Hepatic stellate cell (primary cell): Measurements from ENCODE around the gene USHBP1.

Experiments used
- DNase-seq: peaks from one replicate; pipeline ENCODE4 v3.0.0; 2011; ENCODE audit warnings: low spot score

USHBP1 gene

DNA sequence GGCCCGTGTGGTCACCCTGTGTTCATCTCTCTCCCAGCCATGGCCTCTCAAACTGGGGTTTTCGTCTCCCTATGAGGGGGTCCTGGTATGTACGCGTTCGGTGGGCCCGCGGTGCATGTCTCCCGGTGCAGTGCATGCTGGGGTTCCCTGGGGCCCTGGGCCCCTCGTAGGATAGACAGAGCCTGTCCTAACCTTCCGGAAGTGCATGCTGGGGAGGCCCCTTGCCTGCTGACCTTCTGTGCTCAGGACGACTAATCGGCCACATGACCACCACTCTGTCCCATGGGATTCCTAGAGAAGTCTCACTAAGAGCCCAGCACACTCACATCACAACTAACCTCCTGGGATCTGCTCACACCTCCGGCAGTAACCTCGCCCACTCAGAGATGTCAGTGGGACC is 54.2 kb downstream of the USHBP1 start:
- DNase-seq = no peak

DNA sequence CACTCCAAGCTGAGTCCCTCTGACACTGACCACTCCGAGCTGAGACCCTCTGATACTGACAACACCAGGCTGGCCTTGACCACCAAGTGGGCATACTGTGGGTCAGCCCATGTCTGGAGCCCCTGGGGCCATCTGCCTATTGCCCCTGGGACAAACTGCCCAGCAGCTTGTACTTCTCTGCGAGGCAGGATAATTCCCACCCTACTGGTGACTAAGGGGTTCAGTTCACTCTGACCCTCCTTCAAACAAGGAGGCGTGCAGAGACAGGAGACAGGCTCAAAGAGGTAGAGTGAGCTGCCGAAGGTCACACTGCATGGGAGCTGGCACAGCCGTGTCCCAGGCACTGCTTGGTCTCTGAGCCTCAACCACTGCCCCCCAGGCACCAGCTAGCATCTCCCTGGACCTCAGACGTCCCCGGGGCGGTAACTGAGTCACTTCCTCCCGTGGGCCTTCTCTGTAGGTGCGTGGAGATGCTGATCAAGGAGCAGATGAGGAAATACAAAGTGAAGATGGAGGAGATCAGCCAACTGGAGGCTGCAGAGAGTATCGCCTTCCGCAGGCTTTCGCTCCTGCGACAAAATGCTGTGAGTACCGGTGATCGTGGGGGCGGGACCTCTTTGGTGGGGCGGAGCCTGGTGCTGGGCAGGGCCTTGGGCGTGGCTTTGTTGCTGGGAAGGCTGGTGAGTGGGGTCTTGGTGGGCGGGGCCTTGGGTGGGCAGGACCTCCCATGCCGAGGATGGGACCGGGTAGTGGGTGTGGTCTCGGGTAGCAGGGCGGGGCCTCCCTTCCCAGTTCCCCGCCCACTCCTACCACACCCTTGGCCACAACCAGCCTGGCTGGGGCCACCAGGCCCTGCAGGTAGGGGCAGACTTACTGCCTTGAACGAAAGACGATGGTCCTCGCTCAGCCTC is 55.2 kb downstream of the USHBP1 start:
- no peak for DNase-seq

DNA sequence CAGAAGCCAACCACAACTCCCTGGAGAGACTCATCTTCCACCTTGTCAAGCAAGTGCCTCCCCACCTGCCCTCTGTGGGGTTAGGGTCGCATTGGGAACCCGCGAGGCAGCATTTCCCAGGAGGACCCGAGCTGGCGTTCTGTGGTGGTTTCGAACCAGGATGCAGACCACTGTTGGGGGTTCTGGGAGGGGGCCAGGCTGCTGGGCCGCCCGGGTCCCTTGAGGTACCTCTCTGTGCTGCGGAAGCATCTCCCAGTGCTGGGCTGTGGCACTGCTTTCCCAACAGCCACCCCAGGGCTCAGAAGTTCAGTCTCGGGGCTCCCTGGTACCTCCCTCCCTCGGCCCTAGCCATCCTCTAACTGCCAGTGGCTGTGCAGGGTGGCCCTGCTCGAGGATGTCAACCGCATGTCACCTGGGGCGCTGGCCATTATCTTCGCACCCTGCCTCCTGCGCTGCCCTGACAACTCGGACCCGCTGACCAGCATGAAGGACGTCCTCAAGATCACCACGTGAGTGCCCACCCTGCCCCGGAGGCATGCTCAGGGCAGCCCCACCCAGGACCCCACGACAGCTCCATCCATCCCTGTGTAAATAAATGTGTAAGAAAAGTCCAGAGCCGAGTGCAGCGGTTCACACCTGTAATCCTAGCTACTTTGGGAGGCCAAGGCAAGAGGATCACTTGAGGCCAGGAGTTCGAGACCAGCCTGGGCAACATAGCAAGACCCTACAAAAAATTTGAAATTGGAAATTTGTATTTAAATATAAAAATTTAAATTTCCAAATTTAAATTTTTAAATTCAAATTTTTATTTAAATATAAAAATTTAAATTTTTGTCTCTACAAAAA is 57.6 kb downstream of the USHBP1 start:
- DNase-seq = no peak

DNA sequence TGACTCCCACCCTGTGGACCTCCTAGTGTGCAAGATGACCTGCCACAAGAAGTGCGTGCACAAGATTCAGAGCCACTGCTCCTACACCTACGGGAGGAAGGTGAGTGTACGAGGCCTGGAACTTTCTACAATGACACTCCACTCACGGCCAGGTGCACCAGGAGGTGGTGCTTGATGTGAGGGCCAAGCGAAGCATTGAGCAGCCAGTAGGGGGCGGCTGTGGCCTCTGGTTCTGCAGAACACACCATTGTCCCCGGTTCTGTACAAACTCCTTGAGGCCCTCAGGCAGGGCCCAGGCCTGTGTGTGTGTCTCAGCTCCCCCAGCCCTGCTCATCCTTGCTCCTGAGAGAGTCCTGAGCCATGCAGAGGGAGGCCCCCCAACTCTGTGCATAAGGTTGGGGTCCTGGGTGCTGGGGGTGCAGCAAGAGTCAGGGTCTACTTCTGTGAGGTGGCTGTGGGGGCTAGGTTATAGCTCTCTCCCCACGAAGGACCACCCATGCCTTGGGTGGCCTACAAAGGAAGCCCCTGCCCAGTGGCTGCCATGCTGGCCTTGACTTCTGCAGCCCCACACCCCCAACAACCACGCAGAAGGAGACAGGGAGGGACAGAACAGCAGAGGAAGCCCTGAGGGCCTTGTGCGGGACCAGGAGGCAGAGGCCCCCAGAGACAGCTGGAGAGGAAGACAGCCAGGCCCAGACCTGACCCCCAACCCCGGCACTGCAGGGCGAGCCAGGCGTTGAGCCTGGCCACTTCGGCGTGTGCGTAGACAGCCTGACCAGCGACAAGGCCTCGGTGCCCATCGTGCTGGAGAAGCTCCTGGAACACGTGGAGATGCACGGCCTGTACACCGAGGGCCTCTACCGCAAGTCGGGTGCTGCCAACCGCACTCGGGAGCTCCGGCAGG is 59.1 kb downstream of the USHBP1 start:
- DNase-seq = peak; percentile 72

DNA sequence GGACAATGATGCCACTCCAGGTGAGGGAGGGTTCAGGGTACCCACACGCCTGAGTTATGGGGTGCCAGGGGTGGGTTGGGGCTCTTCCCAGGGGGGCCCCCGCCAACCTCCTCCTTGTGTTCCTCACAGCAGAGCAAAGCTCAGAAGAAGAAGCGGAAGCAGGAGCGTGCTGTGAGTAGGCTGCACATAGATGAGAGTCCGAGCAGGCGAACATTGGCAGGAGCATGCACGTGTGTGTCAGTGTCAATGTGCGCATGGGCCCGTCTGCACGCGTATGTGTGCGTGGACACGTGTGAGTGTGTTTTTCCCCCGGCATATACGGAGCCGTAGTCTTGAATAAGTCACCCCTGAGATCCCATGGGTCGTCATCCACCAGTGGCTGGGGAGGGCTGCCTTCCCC is 61.8 kb downstream of the USHBP1 start:
- no peak for DNase-seq

DNA sequence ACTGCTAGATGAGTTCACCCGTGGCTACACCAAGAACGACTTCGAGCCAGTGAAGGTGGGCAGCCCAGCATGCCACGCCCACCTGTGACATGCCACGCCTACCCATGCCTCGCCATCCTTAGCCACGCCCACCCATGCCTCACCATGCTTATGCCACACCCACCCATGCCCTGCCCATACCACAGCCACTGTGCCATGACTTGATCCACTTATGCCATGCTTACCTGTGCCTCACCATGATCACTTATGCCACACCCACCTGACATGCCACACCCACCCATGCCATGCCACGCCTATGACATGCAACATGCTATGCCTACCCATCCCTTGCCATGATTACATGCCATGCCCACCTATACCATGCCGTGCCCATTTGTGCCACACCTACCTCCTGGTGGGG is 62.3 kb downstream of the USHBP1 start:
- DNase-seq = no peak

DNA sequence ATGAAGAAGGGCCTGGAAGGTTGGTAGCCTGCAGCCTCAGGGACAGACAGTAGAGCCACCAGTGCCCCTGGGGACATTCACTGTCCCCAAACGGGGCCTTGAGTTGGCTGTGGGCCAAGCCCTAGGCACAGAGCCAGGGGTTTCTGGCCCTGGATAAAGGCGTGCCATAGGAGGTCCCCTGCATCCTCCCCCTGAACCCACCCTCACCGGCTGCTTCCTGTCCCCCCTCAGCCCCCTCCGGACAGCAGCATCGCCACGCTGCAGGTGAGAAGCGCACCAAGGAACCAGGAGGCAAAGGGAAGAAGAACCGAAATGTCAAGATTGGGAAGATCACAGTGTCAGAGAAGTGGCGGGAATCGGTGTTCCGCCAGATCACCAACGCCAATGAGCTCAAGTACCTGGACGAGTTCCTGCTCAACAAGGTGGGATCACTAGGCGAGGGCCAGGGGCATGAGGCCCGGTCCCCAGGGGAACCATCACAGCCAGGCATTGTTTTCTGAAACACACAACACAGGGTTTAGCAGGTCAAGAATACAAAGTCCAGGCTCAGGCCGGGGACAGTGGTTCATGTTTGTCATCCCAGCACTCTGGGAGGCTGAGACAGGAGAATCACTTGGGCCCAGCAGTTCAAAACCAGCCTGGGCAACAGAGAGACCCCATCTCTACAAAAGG is 64.0 kb downstream of the USHBP1 start:
- no peak for DNase-seq
